Fibroblast of pulmonary artery (primary cell): ENCODE results near the gene AQP12A.

Source experiments
- DNase-seq: peaks from one replicate; pipeline ENCODE4 v3.0.0-alpha.2; 2010; ENCODE audit warnings: low read depth
- H3K4me3 ChIP-seq: replicated peaks from 2 replicates; pipeline ENCODE4 v1.5.1; 2011; ENCODE audit warnings: low read depth, mild to moderate bottlenecking, control low read depth, low read length, moderate library complexity
- TF ChIP-seq, protein P1 (sequence below): IDR thresholded peaks from 2 replicates; pipeline ENCODE4 v1.5.1; 2011; ENCODE audit warnings: mild to moderate bottlenecking, control low read depth, low read length, inconsistent platforms; ENCODE audit errors: missing control alignments

AQP12A gene

DNA sequence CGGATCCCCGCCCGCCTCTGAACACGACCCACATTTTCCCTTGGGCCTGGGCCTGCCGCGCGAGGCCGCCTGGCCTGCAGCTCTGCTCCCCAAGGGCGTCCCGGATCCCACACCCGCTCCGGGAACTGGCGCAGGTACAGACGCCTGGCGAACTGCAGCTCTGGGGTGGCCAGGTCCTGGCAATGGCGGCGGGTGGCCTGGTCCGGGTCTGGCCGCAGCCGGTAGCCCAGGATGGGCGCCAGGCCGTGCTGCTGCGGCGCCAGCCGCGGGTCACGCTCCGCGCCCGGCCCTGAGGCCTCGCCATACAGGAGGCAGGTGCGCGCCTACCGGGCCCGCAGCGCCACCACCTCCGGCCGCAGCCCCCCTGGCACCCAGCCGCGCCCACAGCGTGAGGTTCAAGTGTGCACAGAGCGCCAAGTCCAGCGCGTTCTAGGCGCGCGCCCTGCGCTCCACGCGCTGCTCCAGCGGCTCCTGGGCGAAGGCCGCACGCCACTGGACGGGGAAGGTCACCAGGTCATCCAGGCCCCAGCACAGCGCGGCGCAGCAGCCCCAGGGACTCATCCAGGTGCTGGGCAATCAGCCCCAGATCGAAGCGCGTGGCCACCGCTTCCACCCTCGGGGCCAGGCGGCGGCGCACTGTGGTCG is 9.5 kb downstream of the AQP12A start:
- TF ChIP-seq, protein P1, sequence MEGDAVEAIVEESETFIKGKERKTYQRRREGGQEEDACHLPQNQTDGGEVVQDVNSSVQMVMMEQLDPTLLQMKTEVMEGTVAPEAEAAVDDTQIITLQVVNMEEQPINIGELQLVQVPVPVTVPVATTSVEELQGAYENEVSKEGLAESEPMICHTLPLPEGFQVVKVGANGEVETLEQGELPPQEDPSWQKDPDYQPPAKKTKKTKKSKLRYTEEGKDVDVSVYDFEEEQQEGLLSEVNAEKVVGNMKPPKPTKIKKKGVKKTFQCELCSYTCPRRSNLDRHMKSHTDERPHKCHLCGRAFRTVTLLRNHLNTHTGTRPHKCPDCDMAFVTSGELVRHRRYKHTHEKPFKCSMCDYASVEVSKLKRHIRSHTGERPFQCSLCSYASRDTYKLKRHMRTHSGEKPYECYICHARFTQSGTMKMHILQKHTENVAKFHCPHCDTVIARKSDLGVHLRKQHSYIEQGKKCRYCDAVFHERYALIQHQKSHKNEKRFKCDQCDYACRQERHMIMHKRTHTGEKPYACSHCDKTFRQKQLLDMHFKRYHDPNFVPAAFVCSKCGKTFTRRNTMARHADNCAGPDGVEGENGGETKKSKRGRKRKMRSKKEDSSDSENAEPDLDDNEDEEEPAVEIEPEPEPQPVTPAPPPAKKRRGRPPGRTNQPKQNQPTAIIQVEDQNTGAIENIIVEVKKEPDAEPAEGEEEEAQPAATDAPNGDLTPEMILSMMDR: no peak
- no peak overlapping the region for H3K4me3 ChIP-seq
- no peak for DNase-seq

DNA sequence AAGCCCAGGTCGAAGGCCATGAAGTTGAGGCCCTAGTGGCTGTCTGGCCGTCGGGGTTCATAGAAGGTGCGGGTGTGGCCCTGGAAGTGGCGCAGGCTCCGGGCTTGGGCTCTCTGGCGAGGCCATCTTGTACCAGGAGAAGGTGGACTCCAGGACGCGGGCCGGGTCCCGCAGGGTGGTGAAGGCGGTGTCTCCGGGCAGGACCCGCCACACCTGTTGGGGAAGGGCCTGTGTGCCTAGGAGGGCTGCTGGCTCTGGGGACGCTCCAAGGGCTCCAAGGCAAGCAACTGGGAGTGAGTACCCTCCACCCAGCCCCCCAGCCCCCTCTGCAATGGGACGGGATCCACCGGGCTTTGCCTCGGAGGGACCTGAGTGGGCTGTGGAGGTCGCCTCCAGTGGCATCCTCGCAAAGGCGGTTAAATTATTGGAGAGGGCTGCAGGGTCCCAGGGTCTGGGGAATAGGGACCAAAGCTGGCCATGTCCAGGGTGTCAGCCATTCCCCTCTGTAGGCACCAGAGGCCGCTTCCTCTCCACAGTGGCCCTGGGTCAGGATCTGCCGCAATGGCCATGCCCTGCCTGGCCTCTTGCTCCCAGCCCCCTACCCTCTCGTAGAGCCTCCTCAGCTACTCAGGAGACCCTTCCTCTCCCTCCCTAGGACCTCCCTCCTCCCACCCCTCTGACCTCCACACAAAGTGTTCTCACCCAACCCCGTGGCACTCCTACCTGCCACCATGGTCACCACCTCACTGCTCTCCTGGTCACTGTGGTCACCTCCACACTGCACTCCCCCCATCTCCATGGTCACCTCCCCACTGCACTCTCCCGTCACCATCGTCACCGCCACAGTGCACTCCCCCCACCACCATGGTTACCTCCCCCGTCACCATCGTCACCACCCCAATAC is 10.3 kb downstream of the AQP12A start:
- no peak for DNase-seq
- no peak overlapping the region for H3K4me3 ChIP-seq
- TF ChIP-seq, protein P1: no peak

DNA sequence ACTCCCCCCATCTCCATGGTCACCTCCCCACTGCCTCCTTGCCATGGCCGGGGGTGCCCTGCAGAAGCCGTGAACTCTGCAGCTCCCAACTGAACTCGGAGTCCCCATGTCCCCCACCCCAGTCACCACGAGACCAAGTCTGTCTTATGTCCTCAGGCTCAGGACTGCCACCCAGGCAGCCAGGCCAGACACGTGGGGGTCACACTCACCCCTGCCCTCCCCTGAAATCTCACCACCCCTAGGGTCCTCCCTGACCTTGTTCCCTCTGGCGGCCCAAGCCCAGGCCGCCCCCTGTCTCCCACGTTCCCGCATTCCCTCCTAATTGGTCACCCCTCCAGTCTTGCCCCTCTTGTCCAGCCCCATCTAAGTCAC is 11.0 kb downstream of the AQP12A start:
- H3K4me3 ChIP-seq: no peak overlapping the region
- TF ChIP-seq, protein P1: no peak
- DNase-seq: no peak

DNA sequence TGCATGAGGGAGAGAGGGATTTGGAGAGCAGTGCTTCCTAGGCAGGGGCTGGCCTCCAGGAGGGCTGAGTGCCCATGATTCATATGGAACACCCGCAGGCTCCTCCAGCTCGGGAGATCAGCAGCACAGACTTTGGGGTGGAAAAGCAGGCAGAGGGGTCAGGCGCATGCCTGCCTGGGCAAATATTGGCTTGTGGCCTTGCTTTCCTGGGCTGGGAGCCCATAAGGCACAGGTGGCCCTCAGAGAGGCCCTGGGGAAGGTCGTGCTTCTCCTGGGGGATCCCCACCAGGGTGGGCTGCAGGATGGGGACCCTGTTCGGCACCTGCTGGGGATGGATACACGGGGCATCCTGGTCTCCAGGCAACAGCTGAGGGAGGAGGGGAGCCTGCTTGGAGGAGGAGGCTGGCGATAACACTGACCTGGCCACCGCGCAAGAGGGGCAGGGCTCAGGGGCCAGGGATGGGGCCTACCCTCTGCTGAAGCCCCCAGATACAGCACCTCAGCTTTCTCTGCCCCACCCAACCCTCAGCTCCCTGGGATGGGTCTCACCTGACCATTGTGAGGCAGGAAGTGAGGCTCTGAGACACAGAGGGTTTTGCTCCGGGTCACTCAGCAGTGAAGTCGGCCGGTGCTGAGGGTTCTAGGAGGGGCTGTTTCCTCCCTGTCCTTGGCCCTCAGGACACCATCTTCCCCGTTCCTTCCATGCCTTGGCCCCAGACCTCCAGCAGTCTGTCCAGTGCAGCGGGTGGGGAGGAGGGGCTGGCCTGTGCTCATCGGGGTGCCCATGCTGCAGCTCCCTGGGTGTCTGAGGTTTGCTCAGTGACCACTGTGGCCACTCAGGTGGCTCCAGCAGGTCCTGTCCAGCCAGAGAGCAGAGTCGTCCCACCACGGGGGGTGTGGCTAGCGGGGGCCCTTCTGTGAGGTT is 12.0 kb downstream of the AQP12A start:
- no peak for DNase-seq
- no peak overlapping the region for H3K4me3 ChIP-seq
- TF ChIP-seq, protein P1: no peak

DNA sequence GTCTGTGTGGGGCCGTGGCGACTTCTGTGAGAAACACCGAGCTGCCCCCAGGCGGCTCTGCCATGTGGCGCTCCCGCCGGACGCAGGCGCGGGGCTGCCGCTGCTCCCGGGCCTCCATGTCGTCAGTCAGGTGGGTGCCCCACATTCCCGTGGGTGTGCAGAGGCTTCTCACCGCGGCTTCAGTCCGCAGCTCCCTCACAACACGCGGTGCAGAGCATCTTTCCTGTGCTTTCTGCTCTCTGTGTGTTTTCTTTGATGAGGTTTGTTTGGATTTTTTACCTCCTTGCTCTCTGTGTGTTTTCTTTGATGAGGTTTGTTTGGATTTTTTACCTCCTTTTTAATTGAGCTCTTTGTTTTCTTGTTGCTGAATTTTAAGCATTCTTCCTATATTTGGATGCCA is 13.0 kb downstream of the AQP12A start:
- DNase-seq: no peak
- TF ChIP-seq, protein P1: no peak

DNA sequence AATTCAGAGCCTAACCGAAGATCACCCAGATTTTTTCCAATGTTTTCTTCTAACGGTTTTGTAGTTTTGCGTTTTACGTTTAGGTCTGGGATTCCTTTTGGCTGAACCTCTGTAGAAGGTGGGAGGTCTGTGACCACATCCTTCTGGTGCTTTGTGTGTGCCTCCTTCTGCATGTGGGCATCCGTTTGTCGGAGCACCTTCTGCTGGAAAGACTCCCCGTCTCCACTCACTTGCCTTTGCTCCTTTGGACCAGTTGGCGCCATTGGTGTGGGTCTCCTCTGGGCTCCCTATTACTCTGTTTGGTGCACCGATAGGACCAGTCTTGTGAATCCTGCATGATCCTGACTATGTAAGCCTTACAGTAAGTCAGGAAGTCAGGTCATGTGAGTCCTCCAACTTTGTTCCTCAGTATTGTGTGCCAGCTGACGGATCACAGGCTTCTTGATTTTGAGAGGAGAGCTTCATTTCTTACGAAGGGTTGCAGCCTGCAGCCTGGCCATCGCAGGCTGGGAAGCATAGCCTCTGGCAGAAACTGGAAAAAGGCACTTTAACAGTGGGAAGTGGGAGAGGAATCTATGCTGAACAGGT is 13.6 kb downstream of the AQP12A start:
- no peak overlapping the region for H3K4me3 ChIP-seq
- DNase-seq: no peak
- TF ChIP-seq, protein P1: no peak

More for the DNA sequence above, 13.0 kb downstream of the AQP12A start:
- no peak overlapping the region for H3K4me3 ChIP-seq
